ENCODE data around the gene ANKFY1. TPM values are rescaled to one million over a fixed set of nuclear protein-coding genes. Genes with fewer than 3 reads are reported as not detected.
A peak's percentile ranks its signal among the peaks of the same experiment; 100 is the strongest.
"Not testable (repeated sequence)": the region's sequence is repeated elsewhere in the genome, so short reads cannot be mapped to it uniquely, and the experiment has no call there.

The ANKFY1 gene
- total RNA-seq, 1 experiment from 2014 or later, result 14.5 TPM

GRCh38 chr17:4157618-4158333, 106.0 kb downstream of the ANKFY1 start:
- DNase-seq, result no peak
- H3K4me3 ChIP-seq, result no peak overlapping the region
- no peaks in the 10 kb centered on the region for H3K27me3 ChIP-seq
- H3K36me3 ChIP-seq, result no peaks in the 10 kb centered on the region
- no peaks in the 10 kb centered on the region for H3K9me3 ChIP-seq

DNA sequence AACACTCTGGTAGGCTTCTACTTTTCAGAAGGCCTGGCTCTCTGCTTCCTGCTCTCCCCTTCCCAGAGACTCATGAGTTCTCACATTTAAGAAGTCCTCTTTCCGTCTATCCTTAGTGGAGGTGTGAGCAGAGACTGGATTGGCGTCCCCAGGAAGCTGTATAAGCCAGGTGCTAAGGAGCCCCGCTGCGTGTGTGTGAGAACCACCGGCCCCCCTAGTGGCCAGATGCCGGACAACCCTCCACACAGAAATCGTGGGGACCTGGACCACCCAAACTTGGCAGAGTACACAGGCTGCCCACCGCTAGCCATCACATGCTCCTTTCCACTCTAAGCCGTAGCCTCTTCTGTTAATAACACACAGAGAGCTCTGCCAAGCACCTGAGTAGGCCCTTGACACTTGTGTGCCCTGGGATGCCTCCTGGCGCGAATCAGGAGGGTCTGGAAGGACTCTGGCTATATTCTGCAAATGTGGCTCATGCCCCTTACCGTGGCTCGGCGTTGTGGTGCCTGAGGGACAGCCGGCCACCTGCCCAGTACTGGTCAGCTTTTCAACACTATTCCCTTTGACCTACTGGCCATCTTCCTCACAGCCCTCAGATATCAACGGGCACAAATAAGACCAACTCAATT, 106.9 kb downstream of the ANKFY1 start:
- no peak for DNase-seq

DNA sequence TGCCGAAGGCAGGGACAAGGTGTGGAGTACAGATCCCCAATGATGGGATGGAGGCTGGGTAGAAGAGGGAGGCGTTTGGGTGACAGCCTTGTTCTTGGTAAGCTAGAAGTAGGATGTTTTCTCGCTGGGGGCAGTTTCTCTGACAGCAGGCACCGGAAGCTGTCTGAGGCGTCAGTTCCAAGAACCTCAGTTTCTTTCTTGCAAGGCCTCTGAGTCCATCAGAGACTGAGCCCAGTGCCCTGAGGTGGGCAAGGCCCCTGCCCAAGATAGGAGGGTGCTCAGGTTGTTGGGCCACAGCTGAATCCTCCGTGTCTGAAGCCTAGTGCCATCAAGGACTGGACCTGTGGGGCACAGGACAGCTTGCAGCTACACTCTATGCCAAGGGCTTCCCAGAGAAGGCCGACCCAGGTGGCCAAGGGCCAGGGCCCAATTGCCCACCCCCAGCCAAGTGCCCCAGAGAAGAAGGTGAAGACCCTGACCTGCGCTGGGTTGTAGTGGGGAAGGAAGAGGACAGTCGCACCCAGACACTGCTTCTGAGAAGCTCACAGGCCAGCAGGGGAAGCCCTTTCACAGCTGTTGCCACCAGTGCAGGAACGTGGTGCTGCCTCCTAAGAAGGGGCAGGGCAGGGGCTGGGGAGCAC, 107.7 kb downstream of the ANKFY1 start:
- Histone ChIP-seq H3K9me3 (no peaks in the 10 kb centered on the region), H3K27me3 (no peaks in the 10 kb centered on the region)
- no peak for DNase-seq

More for the DNA sequence above, 106.9 kb downstream of the ANKFY1 start:
- Histone ChIP-seq H3K27me3 (no peaks in the 10 kb centered on the region), H3K9me3 (no peaks in the 10 kb centered on the region), H3K4me3 (no peak overlapping the region), H3K36me3 (no peaks in the 10 kb centered on the region)

DNA sequence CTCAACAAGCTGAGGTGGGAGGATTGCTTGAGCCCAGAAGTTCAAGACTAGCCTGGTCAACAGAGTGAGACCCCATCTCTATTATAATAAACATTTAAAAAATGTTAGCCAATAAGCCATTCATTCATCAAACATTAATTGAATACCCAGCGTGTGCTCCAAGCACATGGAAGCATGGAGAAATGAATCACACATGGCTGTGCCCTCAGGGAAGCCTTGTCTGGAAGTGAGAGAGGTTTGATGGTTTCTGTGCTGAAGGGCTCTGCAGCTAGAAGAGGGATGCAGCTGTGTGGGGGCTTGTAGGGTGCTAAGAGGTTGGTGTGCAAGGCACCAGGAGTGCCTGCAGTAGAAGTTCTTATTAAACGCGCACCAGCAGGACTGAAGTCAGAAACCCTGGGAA, 109.6 kb downstream of the ANKFY1 start:
- Histone ChIP-seq H3K9me3 (no peaks in the 10 kb centered on the region), H3K4me3 (no peak overlapping the region), H3K36me3 (no peaks in the 10 kb centered on the region), H3K27me3 (no peaks in the 10 kb centered on the region)
- DNase-seq, result no peak

More for the DNA sequence above, 107.7 kb downstream of the ANKFY1 start:
- Histone ChIP-seq H3K36me3 (no peaks in the 10 kb centered on the region), H3K4me3 (no peak overlapping the region)

- Histone ChIP-seq H3K27me3 (no peaks in the 10 kb centered on the region), H3K9me3 (no peaks in the 10 kb centered on the region), H3K36me3 (no peaks in the 10 kb centered on the region), H3K4me3 (no peak overlapping the region)
- DNase-seq, result peak; percentile 70
Observed at GRCh38 chr17:4152471-4152870, 111.3 kb downstream of the ANKFY1 start.

DNA sequence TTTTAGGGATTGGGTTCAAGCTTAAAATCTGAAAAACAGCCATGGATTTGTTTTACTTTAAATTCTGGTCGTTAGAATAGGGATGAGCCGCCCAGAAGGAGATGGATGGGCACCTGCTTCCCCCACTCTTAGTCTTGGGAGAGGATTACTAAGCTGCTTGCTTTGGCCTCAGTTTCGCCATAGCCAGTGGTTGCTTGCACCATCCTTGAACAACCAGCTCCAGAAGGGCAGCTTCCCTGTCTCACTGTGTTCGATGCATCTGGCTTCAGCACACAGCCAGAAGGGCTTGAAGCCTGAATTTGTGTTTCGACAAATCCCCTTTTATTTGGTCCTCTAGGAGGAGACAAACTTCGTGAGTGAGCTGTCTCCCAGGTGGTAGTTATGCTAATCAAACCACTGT, 113.7 kb downstream of the ANKFY1 start:
- DNase-seq, result no peak
- Histone ChIP-seq H3K4me3 (no peak overlapping the region), H3K27me3 (no peaks in the 10 kb centered on the region), H3K9me3 (no peaks in the 10 kb centered on the region), H3K36me3 (no peaks in the 10 kb centered on the region)

DNA sequence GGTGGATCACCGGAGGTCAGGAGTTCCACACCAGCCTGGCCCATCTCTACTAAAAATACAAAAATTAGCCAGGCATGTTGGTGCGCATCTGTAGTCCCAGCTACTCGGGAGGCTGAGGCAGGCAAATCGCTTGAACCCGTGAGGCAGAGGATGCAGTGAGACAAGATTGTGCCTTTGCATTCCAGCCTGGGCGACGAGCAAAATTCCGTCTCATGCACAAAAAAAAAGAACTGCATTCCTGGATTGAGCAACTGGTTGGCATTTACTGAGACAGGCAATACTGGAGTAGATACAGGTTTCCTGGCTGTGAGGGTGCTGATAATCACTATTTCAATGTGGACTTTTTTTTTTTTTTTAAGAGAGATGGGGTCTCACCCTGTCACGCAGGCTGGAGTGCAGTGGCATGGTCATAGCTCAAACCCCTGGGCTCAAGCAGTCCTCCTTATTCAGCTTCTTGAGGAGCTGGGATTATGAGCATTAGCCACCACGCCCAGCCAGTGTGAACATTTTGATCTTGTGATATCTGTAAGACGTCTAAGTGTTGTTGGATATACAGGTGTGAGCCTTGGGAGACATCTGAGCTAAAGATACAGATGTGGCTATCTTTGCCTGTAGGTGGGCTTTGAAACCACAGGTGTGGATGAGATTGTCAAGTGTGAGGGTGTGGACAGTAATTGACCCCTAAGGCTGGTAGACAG, 115.0 kb downstream of the ANKFY1 start:
- no peaks in the 10 kb centered on the region for H3K27me3 ChIP-seq
- no peaks in the 10 kb centered on the region for H3K9me3 ChIP-seq
- DNase-seq, result no peak
- no peaks in the 10 kb centered on the region for H3K36me3 ChIP-seq
- H3K4me3 ChIP-seq, result no peak overlapping the region

DNA sequence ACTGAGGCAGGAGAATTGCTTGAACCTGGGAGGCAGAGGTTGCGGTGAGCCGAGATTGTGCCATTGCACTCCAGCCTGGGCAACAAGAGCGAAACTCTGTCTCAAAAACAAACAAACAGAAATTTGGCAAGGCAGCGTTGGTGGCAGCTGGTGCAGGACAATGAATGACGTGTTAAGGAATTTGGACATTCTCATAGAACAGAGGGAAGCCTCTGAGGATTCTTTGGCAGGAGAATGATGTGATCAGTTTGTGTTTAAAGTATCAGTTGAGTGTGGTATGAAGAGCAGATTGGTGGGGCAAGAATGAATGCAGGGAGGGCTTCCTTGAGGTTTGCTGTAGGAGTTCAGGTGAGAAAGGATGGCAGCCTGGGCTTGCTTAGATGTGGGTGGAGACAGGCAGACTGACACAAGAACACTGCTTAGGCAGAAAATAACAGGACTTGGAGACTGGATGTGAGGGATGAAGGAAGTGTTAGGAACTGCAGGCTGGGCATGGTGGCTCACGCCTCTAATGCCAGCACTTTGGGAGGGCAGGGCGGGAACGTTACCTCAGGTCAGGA, 115.9 kb downstream of the ANKFY1 start:
- Histone ChIP-seq H3K36me3 (no peaks in the 10 kb centered on the region), H3K4me3 (no peak overlapping the region), H3K27me3 (no peaks in the 10 kb centered on the region), H3K9me3 (no peaks in the 10 kb centered on the region)
- peak; percentile 52 for DNase-seq

- Histone ChIP-seq H3K36me3 (no peaks in the 10 kb centered on the region), H3K27me3 (no peaks in the 10 kb centered on the region), H3K9me3 (no peaks in the 10 kb centered on the region), H3K4me3 (no peak overlapping the region)
- no peak for DNase-seq
Observed at GRCh38 chr17:4146641-4147040, 117.1 kb downstream of the ANKFY1 start.

DNA sequence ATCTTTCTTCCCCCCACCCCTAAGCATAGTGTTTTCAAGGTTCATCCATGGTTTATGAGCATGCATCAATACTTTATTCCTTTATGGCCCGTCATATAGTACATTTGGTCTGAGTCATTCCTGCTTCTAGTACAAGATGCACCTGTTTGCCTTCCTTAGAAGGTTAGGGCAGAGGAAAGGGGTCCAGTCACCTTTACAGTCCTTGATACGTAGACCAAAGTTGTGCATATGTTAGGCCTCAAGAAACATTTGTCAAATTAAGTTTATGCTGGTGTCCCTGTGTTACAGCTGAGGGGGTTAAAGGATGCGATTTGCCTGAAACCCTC, 119.4 kb downstream of the ANKFY1 start:
- no peak for DNase-seq
- H3K36me3 ChIP-seq, result no peaks in the 10 kb centered on the region
- peak overlapping the region; percentile 65 for H3K4me3 ChIP-seq
- H3K9me3 ChIP-seq, result no peaks in the 10 kb centered on the region
- H3K27me3 ChIP-seq, result no peaks in the 10 kb centered on the region

DNA sequence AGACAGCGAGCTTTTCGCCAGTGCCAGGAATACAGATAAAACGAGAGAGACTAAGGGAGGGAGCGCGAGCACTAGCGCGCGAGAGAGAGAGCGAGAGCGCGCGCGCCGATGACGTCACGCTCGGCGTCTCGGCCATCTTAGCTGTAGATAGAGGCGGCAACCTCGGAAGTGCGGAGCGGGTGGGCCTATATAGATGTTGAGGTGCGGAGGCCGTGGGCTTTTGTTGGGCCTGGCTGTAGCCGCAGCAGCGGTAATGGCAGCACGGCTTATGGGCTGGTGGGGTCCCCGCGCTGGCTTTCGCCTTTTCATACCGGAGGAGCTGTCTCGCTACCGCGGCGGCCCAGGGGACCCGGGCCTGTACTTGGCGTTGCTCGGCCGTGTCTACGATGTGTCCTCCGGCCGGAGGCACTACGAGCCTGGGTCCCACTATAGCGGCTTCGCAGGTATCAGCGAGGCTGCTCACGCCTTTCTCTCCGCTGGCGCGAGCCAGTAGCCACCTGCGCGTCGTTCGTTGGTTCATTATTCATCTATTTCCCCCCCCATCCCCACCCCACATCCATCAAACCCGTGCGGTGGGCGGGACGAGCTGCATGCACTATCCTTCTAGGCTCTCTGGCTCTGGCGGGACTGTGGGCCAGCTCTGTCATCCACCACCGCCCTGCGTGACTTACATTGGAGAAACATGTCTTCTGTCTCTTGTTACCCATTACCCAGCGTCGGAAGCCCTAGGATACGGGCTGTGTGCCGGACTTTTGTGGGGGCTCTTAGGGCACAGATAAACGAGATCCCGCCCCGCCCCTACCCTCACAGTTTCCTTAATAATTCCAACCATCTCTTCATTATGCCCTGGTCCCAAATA, 120.0 kb downstream of the ANKFY1 start:
- Histone ChIP-seq H3K4me3 (peak overlapping the region; percentile 65), H3K9me3 (no peaks in the 10 kb centered on the region), H3K27me3 (no peaks in the 10 kb centered on the region), H3K36me3 (no peaks in the 10 kb centered on the region)
- peak; percentile 85 for DNase-seq

GRCh38 chr17:4142107-4142900, 121.5 kb downstream of the ANKFY1 start:
- Histone ChIP-seq H3K9me3 (no peaks in the 10 kb centered on the region), H3K36me3 (no peaks in the 10 kb centered on the region), H3K27me3 (no peaks in the 10 kb centered on the region), H3K4me3 (peak overlapping the region; percentile 65)
- peak; percentile 20 for DNase-seq

GRCh38 chr17:4140125-4140524, 123.7 kb downstream of the ANKFY1 start:
- no peaks in the 10 kb centered on the region for H3K27me3 ChIP-seq

DNA sequence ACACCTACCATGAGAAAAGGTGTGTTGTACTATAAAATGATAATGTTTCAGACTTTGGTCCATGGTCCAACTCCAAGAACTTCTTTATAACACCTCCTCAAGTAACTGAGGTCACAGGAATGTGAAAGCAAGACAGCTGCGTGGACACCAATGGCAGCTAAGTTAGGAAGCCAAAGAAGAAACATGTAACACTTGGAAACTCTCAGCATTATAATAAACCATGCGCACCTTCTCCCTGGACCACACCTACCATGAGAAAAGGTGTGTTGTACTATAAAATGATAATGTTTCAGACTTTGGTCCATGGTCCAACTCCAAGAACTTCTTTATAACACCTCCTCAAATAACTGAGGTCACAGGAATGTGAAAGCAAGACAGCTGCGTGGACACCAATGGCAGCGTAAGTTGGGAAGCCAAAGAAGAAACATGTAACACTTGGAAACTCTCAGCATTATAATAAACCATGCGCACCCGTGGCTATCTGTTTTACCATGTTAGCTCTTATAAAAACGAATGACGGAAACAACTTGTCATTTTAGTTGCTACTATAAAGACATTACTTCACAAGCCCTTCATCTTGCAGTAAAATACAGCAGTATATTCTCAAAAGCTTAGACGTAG, 124.8 kb downstream of the ANKFY1 start:
- not testable (repeated sequence) for DNase-seq, H3K9me3 ChIP-seq, H3K27me3 ChIP-seq, H3K36me3 ChIP-seq, H3K4me3 ChIP-seq

More at GRCh38 chr17:4140125-4140524, 123.7 kb downstream of the ANKFY1 start:
- no peak for DNase-seq
- no peak overlapping the region for H3K4me3 ChIP-seq
- no peaks in the 10 kb centered on the region for H3K9me3 ChIP-seq
- no peaks in the 10 kb centered on the region for H3K36me3 ChIP-seq

GRCh38 chr17:4136373-4136772, 127.4 kb downstream of the ANKFY1 start:
- no peaks in the 10 kb centered on the region for H3K27me3 ChIP-seq
- DNase-seq, result no peak
- no peaks in the 10 kb centered on the region for H3K36me3 ChIP-seq
- H3K4me3 ChIP-seq, result no peak overlapping the region
- H3K9me3 ChIP-seq, result no peaks in the 10 kb centered on the region

All from MG63 (cell line).